Measurements from ENCODE around the gene CES5A.
"Not testable (repeated sequence)": the region's sequence is repeated elsewhere in the genome, so short reads cannot be mapped to it uniquely, and the experiment has no call there.

Gene CES5A

DNA sequence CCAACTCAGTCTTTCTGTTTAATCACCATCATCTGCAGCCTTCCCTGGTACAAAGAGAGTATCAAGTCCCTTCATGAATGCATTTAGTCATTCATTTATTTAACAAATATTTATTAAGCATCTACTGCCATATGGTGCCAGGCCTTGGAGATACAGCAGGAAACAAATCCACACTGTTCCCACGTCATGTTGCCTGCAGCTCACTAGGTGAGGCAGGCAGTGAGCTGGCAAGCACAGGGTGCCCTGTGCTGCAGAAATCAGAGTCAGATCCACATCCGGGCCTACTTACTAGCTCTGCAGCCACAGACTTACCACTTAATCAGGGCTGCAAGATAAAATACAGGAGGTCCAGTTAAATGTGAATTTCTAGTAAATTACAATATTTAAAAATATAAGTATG lies 38.5 kb upstream of the CES5A start:
- no peak overlapping the region for H3K4me3 ChIP-seq (ENCODE audit: low read depth, low read length)
- DNase-seq (ENCODE audit: low read depth): no peak
- TF ChIP-seq, protein P1, sequence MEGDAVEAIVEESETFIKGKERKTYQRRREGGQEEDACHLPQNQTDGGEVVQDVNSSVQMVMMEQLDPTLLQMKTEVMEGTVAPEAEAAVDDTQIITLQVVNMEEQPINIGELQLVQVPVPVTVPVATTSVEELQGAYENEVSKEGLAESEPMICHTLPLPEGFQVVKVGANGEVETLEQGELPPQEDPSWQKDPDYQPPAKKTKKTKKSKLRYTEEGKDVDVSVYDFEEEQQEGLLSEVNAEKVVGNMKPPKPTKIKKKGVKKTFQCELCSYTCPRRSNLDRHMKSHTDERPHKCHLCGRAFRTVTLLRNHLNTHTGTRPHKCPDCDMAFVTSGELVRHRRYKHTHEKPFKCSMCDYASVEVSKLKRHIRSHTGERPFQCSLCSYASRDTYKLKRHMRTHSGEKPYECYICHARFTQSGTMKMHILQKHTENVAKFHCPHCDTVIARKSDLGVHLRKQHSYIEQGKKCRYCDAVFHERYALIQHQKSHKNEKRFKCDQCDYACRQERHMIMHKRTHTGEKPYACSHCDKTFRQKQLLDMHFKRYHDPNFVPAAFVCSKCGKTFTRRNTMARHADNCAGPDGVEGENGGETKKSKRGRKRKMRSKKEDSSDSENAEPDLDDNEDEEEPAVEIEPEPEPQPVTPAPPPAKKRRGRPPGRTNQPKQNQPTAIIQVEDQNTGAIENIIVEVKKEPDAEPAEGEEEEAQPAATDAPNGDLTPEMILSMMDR (IDR thresholded peaks at IDR 0.05; ENCODE audit: low read depth, low read length): no peak

DNA sequence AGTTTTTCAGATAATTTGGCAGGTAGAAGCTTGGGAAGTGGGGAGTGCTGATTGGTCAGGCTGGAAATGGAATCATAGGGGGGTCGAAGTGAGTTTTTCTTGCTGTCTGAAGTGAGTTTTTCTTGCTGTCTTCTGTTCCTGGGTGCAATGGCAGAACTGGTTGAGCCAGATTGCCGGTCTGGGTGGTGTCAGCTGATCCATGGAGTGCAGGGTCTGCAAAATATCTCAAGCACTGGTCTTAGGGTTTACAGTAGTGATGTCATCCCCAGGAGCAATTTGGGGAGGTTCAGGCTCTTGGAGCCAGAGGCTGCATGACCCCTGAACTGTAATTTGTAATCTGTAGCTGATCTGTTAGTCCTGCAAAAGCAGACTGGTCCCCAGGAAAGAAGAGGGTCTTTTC lies 37.9 kb upstream of the CES5A start:
- H3K4me3 ChIP-seq (ENCODE audit: low read depth, low read length); DNase-seq (ENCODE audit: low read depth): not testable (repeated sequence)

DNA sequence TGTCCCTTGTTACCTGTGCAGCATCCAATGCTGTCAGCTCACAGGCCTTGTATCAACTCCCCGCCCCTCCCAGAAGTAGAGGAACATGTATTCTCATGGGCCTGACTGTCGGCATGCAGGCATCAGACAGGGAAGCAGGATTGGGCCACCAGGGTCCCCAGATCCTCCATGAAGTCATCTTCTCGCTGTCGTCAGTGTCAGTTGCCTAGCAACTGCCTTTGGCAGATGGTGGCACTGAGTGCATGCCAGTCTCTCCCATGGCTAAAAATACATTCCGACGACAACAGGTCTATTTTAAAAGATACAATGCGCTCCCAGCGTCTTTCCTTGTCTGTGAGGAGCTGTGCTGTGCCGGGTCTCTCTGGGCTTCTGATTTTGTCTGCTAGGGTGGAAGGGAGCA lies 36.8 kb upstream of the CES5A start:
- DNase-seq (ENCODE audit: low read depth): no peak
- H3K4me3 ChIP-seq (ENCODE audit: low read depth, low read length): no peak overlapping the region
- TF ChIP-seq, protein P1 (IDR thresholded peaks at IDR 0.05; ENCODE audit: low read depth, low read length): no peak
- TF ChIP-seq POLR2A (IDR thresholded peaks at IDR 0.05; ENCODE audit: extremely low read depth, insufficient read length) (no peak), MYC (IDR thresholded peaks at IDR 0.05; ENCODE audit: low read depth, low read length) (no peak)

DNA sequence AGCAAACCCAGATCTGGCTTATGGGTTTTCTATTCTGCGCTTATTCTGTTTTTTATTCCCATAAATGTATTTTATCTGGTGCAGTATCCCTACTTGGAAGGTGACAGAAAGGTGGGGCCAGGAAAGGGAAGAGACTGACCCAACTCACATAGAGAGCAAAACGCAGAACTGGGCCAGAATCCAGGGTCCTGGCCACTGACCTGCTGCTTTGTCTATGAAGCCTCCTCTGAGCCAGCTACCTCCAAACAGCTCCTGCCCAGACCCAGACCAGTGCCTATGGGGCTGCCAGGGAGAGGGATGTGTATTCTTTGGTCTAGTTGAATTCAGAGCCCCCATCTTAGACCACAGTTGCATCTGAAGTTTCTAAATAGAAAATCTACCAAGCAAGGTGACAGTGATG lies 36.4 kb upstream of the CES5A start:
- H3K4me3 ChIP-seq (ENCODE audit: low read depth, low read length): no peak overlapping the region
- no peak for DNase-seq (ENCODE audit: low read depth)
- TF ChIP-seq MYC (IDR thresholded peaks at IDR 0.05; ENCODE audit: low read depth, low read length): no peak
- no peak for TF ChIP-seq POLR2A (IDR thresholded peaks at IDR 0.05; ENCODE audit: extremely low read depth, insufficient read length)
- TF ChIP-seq, protein P1 (IDR thresholded peaks at IDR 0.05; ENCODE audit: low read depth, low read length): no peak
- TF ChIP-seq, protein P2, sequence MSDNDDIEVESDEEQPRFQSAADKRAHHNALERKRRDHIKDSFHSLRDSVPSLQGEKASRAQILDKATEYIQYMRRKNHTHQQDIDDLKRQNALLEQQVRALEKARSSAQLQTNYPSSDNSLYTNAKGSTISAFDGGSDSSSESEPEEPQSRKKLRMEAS (IDR thresholded peaks at IDR 0.05; ENCODE audit: low read depth, low read length): no peak

DNA sequence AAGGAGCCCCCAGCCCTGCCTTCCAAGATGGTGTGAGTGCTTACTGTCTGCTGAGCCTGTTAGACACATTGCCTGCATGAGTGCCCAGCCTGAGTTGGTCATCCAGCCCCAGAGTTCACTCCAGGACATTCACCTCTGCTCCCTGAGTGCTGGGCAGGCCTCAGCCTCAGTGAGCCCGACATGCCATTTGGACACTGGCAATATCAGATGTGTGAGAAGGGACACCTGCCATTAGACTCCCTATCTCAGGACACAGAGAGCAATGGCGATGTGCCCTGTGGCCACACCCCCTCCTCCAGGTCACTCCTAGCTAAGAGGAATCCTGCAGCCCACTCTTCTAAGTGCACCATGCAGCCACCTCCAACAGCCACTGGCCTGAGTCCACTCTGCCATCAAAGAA lies 34.7 kb upstream of the CES5A start:
- TF ChIP-seq, protein P2 (IDR thresholded peaks at IDR 0.05; ENCODE audit: low read depth, low read length): no peak
- TF ChIP-seq, protein P1 (IDR thresholded peaks at IDR 0.05; ENCODE audit: low read depth, low read length): no peak
- TF ChIP-seq POLR2A (IDR thresholded peaks at IDR 0.05; ENCODE audit: extremely low read depth, insufficient read length) (no peak), MYC (IDR thresholded peaks at IDR 0.05; ENCODE audit: low read depth, low read length) (no peak)
- no peak overlapping the region for H3K4me3 ChIP-seq (ENCODE audit: low read depth, low read length)
- no peak for DNase-seq (ENCODE audit: low read depth)

DNA sequence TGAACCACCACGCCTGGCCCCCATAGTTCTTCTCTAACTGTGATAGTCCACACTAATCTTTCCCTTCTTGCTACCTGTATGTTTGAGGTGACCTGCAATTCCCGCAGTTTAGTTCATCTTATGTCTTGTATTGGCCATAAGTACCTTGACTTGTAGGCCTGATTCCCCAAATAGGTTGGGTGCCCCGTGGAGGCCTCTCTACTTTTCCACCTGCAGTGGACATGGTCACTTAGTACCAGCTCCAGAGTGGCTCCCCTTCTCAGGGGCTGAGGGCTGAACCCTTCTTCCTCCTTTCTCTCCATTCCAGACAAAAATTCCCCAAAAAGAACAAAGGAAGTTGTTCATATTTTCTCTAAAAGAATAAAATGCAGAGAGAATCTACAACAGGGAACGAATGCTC lies 33.5 kb upstream of the CES5A start:
- no peak overlapping the region for H3K4me3 ChIP-seq (ENCODE audit: low read depth, low read length)
- no peak for DNase-seq (ENCODE audit: low read depth)
- TF ChIP-seq POLR2A (IDR thresholded peaks at IDR 0.05; ENCODE audit: extremely low read depth, insufficient read length): no peak
- TF ChIP-seq, protein P2 (IDR thresholded peaks at IDR 0.05; ENCODE audit: low read depth, low read length): no peak
- TF ChIP-seq MYC (IDR thresholded peaks at IDR 0.05; ENCODE audit: low read depth, low read length): no peak
- TF ChIP-seq, protein P1 (IDR thresholded peaks at IDR 0.05; ENCODE audit: low read depth, low read length): no peak

DNA sequence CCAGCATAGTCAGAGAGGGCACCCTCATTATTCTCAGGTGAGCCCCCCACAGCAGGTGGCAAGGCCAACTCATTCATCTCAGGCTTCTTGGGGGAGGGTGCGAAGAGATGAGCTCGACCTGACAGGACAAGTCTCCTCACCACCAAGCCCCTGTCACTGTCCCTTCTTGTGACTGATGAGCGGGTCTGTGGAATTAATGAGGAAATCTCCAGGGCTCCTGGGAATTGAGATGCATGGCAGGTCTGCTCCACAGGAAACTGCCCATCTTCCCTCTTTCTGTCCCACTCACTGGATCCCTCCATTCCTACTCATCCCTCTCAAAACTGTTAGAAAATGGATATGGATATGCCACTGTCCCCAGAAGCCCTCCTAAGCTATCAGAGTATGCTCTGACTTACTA lies 32.5 kb upstream of the CES5A start:
- no peak overlapping the region for H3K4me3 ChIP-seq (ENCODE audit: low read depth, low read length)
- TF ChIP-seq MYC (IDR thresholded peaks at IDR 0.05; ENCODE audit: low read depth, low read length): no peak
- TF ChIP-seq, protein P1 (IDR thresholded peaks at IDR 0.05; ENCODE audit: low read depth, low read length): no peak
- TF ChIP-seq, protein P2 (IDR thresholded peaks at IDR 0.05; ENCODE audit: low read depth, low read length): no peak
- DNase-seq (ENCODE audit: low read depth): no peak
